Testis (tissue), 2 donors: ENCODE measurements around the gene PARD6B.

Experiments
- POLR2A ChIP-seq: fragments of 450-650 bp; IDR thresholded peaks from one replicate; pipeline ENCODE4 v1.6.1; 2017; ENCODE audit warnings: antibody characterized with exemption, mild to moderate bottlenecking, moderate library complexity
- TF ChIP-seq, protein P1 (sequence below), 3 experiments: fragments of 450-650 bp in 2 of 3; fragments of 200-600 bp in 1 of 3; sonication (generic) in 1 of 3; IDR thresholded peaks; one replicate each; pipeline ENCODE4 v1.5.1; 2016 to 2019; ENCODE audit warnings: antibody characterized with exemption in 3 of 3, mild to moderate bottlenecking in 2 of 3, moderate library complexity in 1 of 3

GRCh38 chr20:50692552-50692933, 38.8 kb upstream of the PARD6B start:
- TF ChIP-seq, protein P1, sequence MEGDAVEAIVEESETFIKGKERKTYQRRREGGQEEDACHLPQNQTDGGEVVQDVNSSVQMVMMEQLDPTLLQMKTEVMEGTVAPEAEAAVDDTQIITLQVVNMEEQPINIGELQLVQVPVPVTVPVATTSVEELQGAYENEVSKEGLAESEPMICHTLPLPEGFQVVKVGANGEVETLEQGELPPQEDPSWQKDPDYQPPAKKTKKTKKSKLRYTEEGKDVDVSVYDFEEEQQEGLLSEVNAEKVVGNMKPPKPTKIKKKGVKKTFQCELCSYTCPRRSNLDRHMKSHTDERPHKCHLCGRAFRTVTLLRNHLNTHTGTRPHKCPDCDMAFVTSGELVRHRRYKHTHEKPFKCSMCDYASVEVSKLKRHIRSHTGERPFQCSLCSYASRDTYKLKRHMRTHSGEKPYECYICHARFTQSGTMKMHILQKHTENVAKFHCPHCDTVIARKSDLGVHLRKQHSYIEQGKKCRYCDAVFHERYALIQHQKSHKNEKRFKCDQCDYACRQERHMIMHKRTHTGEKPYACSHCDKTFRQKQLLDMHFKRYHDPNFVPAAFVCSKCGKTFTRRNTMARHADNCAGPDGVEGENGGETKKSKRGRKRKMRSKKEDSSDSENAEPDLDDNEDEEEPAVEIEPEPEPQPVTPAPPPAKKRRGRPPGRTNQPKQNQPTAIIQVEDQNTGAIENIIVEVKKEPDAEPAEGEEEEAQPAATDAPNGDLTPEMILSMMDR (IDR thresholded peaks at IDR 0.05) = no peak
- no peak for TF ChIP-seq POLR2A
